GM23338 (cell line): ENCODE data around the gene ADPGK. TPM values are rescaled to one million over a fixed set of nuclear protein-coding genes. Genes with fewer than 3 reads are reported as not detected.

ENCODE experiments used
- ATAC-seq: fragments of 200-7000 bp; cut with Tn5 transposase; 3 replicates; pipeline ENCODE4 v1.9.1; 2020
- DNase-seq: peaks from one replicate; pipeline ENCODE4 v3.0.0-alpha.2; 2015; ENCODE audit warnings: low spot score
- H2AFZ ChIP-seq: fragments of 200-600 bp; sonication (generic); 2 replicates; pipeline ENCODE4 v1.8.0; 2016; ENCODE audit warnings: antibody characterized with exemption, mild to moderate bottlenecking, moderate library complexity
- H3F3A ChIP-seq: fragments of 200-600 bp; sonication (generic); replicated peaks from 2 replicates; pipeline ENCODE4 v1.8.0; 2017; ENCODE audit warnings: antibody characterized with exemption, mixed run types, low read depth
- H3K27ac ChIP-seq: fragments of 200-600 bp; sonication (generic); 2 replicates; pipeline ENCODE4 v1.6.1; 2016; ENCODE audit warnings: low read depth
- H3K27me3 ChIP-seq: fragments of 200-600 bp; sonication (generic); 2 replicates; pipeline ENCODE4 v1.8.0; 2016; ENCODE audit warnings: mild to moderate bottlenecking, mixed run types, moderate library complexity; ENCODE audit not compliant: insufficient read depth
- H3K36me3 ChIP-seq: fragments of 200-600 bp; sonication (generic); 2 replicates; pipeline ENCODE4 v1.8.0; 2016; ENCODE audit warnings: mild to moderate bottlenecking; ENCODE audit not compliant: insufficient read depth
- H3K4me1 ChIP-seq: fragments of 200-600 bp; sonication (generic); 2 replicates; pipeline ENCODE4 v1.8.0; 2016; ENCODE audit warnings: mild to moderate bottlenecking, moderate library complexity; ENCODE audit not compliant: insufficient read depth
- H3K4me2 ChIP-seq: fragments of 200-600 bp; sonication (generic); 2 replicates; pipeline ENCODE4 v1.7.1; 2017; ENCODE audit warnings: mixed run types
- H3K4me3 ChIP-seq: fragments of 200-600 bp; sonication (generic); 2 replicates; pipeline ENCODE4 v1.6.1; 2016; ENCODE audit warnings: mixed run types
- H3K79me2 ChIP-seq: fragments of 200-600 bp; sonication (generic); replicated peaks from 2 replicates; pipeline ENCODE4 v1.8.0; 2017; ENCODE audit warnings: mild to moderate bottlenecking; ENCODE audit not compliant: insufficient read depth
- H3K9me2 ChIP-seq: fragments of 200-600 bp; sonication (generic); 2 replicates; pipeline ENCODE4 v1.8.0; 2017; ENCODE audit not compliant: insufficient read depth
- H4K20me1 ChIP-seq: fragments of 200-600 bp; sonication (generic); replicated peaks from 2 replicates; pipeline ENCODE4 v1.8.0; 2017; ENCODE audit warnings: mild to moderate bottlenecking; ENCODE audit not compliant: insufficient read depth
- H3K27ac Mint-ChIP-seq: 2 replicates; pipeline ENCODE4 v1.8.0; 2020; ENCODE audit warnings: inconsistent platforms, mild to moderate bottlenecking, moderate library complexity, mixed read lengths
- H3K27me3 Mint-ChIP-seq: 3 replicates; pipeline ENCODE4 v1.8.0; 2022; ENCODE audit warnings: low read depth, mild to moderate bottlenecking, moderate library complexity, mixed read lengths, inconsistent platforms; ENCODE audit not compliant: insufficient read depth, poor library complexity
- H3K36me3 Mint-ChIP-seq: 3 replicates; pipeline ENCODE4 v1.8.0; 2021; ENCODE audit warnings: low read depth, mild to moderate bottlenecking, inconsistent platforms, moderate library complexity, mixed read lengths
- H3K4me1 Mint-ChIP-seq: 3 replicates; pipeline ENCODE4 v1.8.0; 2020; ENCODE audit warnings: mild to moderate bottlenecking, inconsistent platforms, mixed read lengths
- H3K4me3 Mint-ChIP-seq: 3 replicates; pipeline ENCODE4 v1.8.0; 2021; ENCODE audit warnings: moderate library complexity, mild to moderate bottlenecking, inconsistent platforms, mixed read lengths
- H3K9me3 Mint-ChIP-seq: 3 replicates; pipeline ENCODE4 v1.8.0; 2020; ENCODE audit warnings: moderate library complexity, mild to moderate bottlenecking, inconsistent platforms, mixed read lengths
- CTCF ChIP-seq, 2 experiments: fragments of 200-600 bp in 1 of 2; sonication (generic) in 1 of 2; conservative IDR thresholded peaks; 2 replicates each; pipeline versions ENCODE4 v1.5.1 to v1.6.1; 2016 to 2017; ENCODE audit warnings: antibody characterized with exemption in 2 of 2, low read depth in 2 of 2, mild to moderate bottlenecking in 2 of 2, moderate library complexity in 1 of 2
- ETS1 ChIP-seq: IDR thresholded peaks from 2 replicates; pipeline ENCODE4 v1.6.1; 2016; ENCODE audit warnings: antibody characterized with exemption
- EZH2phosphoT487 ChIP-seq: fragments of 200-600 bp; sonication (generic); IDR thresholded peaks from one replicate; pipeline ENCODE4 v1.8.1; 2018; ENCODE audit warnings: antibody characterized with exemption; ENCODE audit not compliant: unreplicated experiment
- JUNB ChIP-seq: IDR thresholded peaks from one replicate; pipeline ENCODE4 v1.6.1; 2016; ENCODE audit warnings: antibody characterized with exemption; ENCODE audit not compliant: unreplicated experiment
- NANOG ChIP-seq: IDR thresholded peaks from 2 replicates; pipeline ENCODE4 v1.6.1; 2016; ENCODE audit warnings: antibody characterized with exemption, borderline replicate concordance
- POLR2AphosphoS5 ChIP-seq: IDR thresholded peaks from 2 replicates; pipeline ENCODE4 v1.6.1; 2016; ENCODE audit warnings: antibody characterized with exemption, low read depth
- REST ChIP-seq: IDR thresholded peaks from one replicate; pipeline ENCODE4 v1.6.1; 2018; ENCODE audit warnings: antibody characterized with exemption; ENCODE audit not compliant: unreplicated experiment
- STAT1 ChIP-seq: IDR thresholded peaks from one replicate; pipeline ENCODE4 v1.6.1; 2016; ENCODE audit warnings: antibody characterized with exemption; ENCODE audit not compliant: unreplicated experiment
- ZNF114 ChIP-seq: fragments of 250-450 bp; sonication (Bioruptor Pico); IDR thresholded peaks from 2 replicates; pipeline ENCODE4 v1.5.0; 2020; ENCODE audit warnings: mild to moderate bottlenecking, moderate library complexity
- ZNF462 ChIP-seq: fragments of 250-450 bp; sonication (Bioruptor Pico); IDR thresholded peaks from 2 replicates; pipeline ENCODE4 v1.5.0; 2020; ENCODE audit warnings: mild to moderate bottlenecking, moderate library complexity
- polyA plus RNA-seq: library from polyadenylated mRNA; unstranded; fragments of >200 nt; fragmentation: Nextera tagmentation; extraction: Ambion mirVana; gene quantifications from 2 replicates; pipeline ENCODE4 v1.2.1, GENCODE V29; 2016
- total RNA-seq: library from RNA; depleted of rRNA; stranded (reverse); fragments of >200 nt; shearing (Covaris generic); gene quantifications from 2 replicates; pipeline ENCODE4 v1.2.3, GENCODE V29; 2014

The ADPGK gene
- total and polyA plus RNA-seq, 2 experiments from 2014 or later, result 21.5 to 57.0 TPM

GRCh38 chr15:72740219-72740618 is 43.3 kb downstream of the ADPGK start (continued):
- no peak for TF ChIP-seq CTCF (conservative IDR thresholded peaks at IDR 0.05; ENCODE audit: low read depth in 2 of 2)

- no peaks in the 10 kb centered on the region for H3K4me1 ChIP-seq
- no peak overlapping the region for H3K4me3 ChIP-seq
- no peak overlapping the region for H3K4me3 Mint-ChIP-seq
- H3F3A ChIP-seq, result no peaks in the 10 kb centered on the region
- no peak for ATAC-seq
- H4K20me1 ChIP-seq, result no peaks in the 10 kb centered on the region; the same call in none of the 2 replicates
- peaks cover 7% of the 10 kb centered on the region for H3K27me3 Mint-ChIP-seq
- peaks cover 67% of the 10 kb centered on the region for H3K36me3 Mint-ChIP-seq
- H2AFZ ChIP-seq, result no peak overlapping the region
- DNase-seq, result no peak
- peaks cover 22% of the 10 kb centered on the region; the same call in 2 of the 3 replicates for H3K9me3 Mint-ChIP-seq
- H3K27ac Mint-ChIP-seq, result no peak overlapping the region
- no peak overlapping the region for H3K4me2 ChIP-seq
- no peak overlapping the region for H3K27ac ChIP-seq
- no peaks in the 10 kb centered on the region for H3K79me2 ChIP-seq
- H3K9me2 ChIP-seq, result no peaks in the 10 kb centered on the region
- H3K4me1 Mint-ChIP-seq, result no peaks in the 10 kb centered on the region
- H3K36me3 ChIP-seq, result peaks cover 15% of the 10 kb centered on the region; the same call in 1 of the 2 replicates
- no peaks in the 10 kb centered on the region for H3K27me3 ChIP-seq
- TF ChIP-seq ETS1 (no peak), CTCF (conservative IDR thresholded peaks at IDR 0.05; ENCODE audit: low read depth in 2 of 2) (no peak), REST (no peak), NANOG (no peak), EZH2phosphoT487 (no peak), JUNB (no peak), STAT1 (no peak), POLR2AphosphoS5 (no peak), ZNF114 (no peak), ZNF462 (CRISPR knock-in tag) (no peak)
Measured at GRCh38 chr15:72737723-72738122, 45.8 kb downstream of the ADPGK start.
